PC-9 (cell line): ENCODE measurements around the gene IKBKG.
"Not testable (repeated sequence)": the region's sequence is repeated elsewhere in the genome, so short reads cannot be mapped to it uniquely, and the experiment has no call there.

ENCODE experiments used
- EZH2 ChIP-seq: fragments of 200-600 bp; sonication (generic); IDR thresholded peaks from 2 replicates; pipeline ENCODE4 v1.8.0; 2017; ENCODE audit warnings: antibody characterized with exemption, low read depth
- TF ChIP-seq, protein P1 (sequence below): fragments of 200-600 bp; sonication (generic); conservative IDR thresholded peaks from 2 replicates; pipeline ENCODE4 v1.6.1; 2017; ENCODE audit warnings: mixed run types, antibody characterized with exemption, mild to moderate bottlenecking, moderate library complexity

DNA sequence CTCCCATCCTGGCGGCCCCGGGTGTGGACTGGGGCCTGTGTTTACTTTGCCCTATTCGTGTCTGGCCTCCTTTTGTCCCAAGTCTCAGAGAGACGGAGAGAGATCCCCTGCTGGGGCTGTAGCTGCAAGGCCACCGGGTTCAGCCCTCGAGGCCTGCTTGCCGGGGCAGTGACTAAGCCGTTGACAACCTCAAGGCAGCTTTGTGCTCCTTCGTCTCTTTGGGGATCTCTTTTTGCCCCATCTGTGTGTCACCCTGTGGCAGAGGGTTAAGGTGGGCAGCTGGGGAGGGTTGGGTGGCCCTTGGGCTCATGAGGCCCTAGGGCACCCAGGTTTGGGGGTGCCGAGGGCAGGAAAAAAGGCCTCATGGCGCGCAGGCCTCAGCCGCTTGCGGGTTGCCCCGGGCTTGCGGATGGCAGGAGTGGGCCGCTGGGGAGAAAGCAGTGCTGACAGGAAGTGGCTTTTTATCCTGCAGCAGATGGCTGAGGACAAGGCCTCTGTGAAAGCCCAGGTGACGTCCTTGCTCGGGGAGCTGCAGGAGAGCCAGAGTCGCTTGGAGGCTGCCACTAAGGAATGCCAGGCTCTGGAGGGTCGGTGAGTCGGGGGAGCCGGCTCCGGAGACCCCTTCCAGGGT, 10.8 kb downstream of the IKBKG start:
- TF ChIP-seq, protein P1, sequence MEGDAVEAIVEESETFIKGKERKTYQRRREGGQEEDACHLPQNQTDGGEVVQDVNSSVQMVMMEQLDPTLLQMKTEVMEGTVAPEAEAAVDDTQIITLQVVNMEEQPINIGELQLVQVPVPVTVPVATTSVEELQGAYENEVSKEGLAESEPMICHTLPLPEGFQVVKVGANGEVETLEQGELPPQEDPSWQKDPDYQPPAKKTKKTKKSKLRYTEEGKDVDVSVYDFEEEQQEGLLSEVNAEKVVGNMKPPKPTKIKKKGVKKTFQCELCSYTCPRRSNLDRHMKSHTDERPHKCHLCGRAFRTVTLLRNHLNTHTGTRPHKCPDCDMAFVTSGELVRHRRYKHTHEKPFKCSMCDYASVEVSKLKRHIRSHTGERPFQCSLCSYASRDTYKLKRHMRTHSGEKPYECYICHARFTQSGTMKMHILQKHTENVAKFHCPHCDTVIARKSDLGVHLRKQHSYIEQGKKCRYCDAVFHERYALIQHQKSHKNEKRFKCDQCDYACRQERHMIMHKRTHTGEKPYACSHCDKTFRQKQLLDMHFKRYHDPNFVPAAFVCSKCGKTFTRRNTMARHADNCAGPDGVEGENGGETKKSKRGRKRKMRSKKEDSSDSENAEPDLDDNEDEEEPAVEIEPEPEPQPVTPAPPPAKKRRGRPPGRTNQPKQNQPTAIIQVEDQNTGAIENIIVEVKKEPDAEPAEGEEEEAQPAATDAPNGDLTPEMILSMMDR: not testable (repeated sequence)
- TF ChIP-seq EZH2: not testable (repeated sequence)
